Head of caudate nucleus (tissue), 42 donors: ENCODE results near the gene CTIF.

Source experiments
- DNase-seq, 42 donors: peaks; one replicate each; pipeline versions ENCODE4 v3.0.0 to v3.0.0-alpha.2; 2020 to 2021; ENCODE audit warnings: mixed read lengths in 7 of 42
- intact Hi-C: fragments of 100-400 bp; cut with DNase I; formaldehyde crosslinking; loops from one replicate; pipeline ENCODE4 v1.15.0; 2022

Gene CTIF

DNA sequence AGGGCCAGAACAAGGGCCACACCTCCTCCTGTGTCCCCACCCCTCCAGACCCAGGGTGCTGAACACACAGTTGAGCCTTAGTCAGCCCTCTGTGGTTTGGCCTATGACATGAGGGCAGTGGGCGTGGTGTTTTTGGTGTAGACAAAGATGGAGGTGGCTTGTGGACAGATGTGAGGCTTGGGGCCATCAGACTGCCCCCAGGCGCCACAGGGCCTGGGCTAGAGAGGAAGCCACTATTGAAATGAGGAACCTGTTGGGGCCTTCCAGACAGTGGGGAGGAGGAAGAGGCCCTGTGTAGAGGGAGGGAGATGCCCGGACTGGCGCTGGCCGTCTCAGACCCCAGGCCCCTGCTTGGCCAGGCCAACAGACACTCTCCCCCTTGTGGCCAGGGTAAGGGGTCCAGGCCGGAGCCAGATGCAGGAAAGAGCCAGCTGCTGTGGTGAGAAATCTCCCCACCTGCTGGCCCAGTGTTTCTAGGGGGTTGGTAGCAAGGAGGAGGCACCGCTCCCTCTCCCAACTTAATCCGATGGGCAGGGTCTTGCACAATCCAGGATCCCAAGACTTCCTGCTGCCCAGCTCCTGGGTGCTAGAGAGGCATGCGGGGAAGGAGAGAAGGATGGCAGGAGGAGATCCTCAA, 358.2 kb downstream of the CTIF start:
- DNase-seq: peak in 32 of 42 donors; percentile 21 to 78 (median 56)
- intact Hi-C loops: no loop called here

DNA sequence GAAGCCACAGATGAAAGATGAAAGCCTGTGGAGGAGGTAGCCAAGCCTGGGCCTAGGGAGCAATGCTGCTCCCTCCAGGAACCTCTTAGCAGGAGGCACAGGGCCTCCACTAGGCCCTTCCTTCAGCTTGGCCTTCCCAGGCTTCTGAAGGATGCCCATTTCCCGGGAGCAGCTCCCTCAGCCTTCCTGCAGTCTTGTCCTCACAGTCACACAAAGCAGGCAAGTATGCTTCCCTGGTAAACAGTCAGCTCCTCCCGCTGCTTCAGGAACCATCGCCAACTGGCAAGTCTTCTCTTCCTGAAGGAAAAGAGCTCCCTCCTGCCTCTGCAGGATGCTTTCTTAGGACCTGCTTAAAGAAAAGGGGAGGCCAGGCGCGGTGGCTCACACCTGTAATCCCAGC, 358.7 kb downstream of the CTIF start:
- intact Hi-C loops: no loop called here
- DNase-seq: peak in 3 of 42 donors; percentile 13 to 40 (median 25)

DNA sequence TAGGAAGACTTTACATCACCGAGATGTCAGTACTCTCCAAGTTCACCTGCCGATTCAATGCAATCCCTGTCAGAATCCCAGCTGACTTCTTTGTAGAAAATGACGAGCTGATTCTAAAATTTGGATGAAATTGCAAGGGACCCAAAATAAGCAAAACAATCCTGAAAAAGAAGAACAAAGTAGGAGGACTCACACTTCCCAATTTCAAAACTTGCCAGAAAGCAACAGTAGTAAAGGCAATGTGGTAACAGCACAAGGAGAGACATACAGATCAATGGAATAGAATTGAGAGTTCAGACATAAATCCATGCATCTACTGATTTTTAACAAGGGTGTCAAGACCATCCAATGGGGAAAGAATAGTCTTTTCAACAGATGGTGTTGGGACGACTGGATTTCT, 359.7 kb downstream of the CTIF start:
- DNase-seq: no peak
- intact Hi-C loops: no loop called here

DNA sequence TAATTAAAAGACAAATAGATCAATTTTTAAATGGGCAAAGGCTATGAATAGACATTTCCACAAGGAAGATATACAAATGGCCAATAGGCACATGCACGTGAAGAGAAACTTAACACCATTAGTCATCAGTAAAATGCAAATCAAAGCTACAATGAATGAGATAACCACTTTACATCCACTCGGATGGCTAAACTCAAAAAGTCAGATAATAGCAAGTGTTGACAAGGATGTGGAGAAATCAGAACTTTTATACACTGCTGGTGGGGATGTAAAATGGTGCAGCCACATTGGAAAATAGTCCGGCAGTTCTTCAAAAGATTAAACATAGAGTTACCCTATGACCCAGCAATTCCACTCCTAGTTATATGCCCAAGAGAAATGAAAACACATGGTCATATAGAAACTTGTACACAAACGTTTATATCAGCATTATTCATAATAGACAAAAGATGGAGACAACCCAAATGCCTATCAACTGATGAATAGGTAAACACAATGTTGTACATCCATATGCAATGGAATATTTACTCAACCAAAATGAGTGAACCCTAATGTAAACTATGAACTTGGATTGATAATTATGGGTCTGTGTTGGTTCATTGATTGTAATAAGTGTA, 360.8 kb downstream of the CTIF start:
- intact Hi-C loops: no loop called here
- DNase-seq: no peak

DNA sequence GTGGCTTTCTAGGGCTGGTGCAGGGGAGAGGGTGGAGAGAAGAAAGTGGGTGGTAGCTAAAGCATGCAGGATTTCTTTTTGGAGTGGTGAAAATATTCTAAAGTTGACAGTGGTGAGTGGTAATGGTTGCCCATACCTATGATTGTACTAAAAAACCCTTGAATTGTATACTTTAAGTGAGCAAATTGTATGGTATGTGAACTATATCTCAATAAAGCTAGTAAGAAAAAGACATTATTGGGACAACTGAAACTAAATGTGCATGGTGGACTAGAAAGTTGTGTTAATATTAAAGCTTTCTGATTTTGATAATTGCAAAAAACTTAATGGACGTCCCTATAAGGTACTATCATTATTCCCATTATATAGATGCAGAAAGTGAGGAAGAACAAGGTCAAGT, 361.6 kb downstream of the CTIF start:
- no peak for DNase-seq
- intact Hi-C loops: no loop called here

DNA sequence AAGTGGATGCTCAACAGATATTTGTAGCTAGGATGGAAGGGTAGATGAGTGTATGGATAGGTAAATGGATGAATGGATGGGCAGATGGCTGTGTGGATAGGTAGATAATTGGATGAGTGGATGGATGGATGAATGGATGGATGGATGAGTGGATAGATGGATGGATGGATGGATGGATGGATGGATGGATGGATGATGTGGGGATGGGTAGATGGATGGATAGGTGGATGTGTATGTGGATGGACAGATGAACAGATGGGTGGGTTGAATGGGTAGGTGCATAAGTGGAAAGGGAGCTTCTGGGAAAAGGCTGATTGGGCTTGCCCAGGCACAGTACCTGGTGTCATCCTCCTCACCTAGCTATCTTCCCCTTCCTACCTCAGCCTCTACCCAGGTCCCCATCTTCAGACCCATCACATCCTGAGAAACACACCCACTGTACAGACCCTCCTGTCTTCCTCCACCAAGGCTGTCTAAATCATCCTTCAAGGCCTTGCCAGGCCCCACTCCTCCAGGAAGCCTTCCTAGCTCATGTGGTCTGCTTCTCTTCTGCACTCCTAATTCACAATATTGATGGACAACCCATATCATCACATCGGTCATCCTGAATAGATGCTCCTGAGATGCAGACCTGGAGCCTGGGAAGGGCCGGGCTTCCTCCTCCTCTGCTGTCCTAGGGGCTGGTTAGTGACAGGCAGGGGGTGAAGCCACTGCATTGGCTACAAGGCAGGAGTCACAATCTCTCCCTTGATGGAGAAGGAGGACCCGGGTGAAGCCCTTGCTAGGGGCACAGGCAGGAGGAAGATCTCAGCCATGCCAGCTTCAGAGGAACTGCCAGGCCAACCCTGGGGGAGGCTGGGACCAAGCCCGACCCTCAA, 362.6 kb downstream of the CTIF start:
- peak in 1 of 42 donors; percentile 7 for DNase-seq
- intact Hi-C loops: no loop called here

DNA sequence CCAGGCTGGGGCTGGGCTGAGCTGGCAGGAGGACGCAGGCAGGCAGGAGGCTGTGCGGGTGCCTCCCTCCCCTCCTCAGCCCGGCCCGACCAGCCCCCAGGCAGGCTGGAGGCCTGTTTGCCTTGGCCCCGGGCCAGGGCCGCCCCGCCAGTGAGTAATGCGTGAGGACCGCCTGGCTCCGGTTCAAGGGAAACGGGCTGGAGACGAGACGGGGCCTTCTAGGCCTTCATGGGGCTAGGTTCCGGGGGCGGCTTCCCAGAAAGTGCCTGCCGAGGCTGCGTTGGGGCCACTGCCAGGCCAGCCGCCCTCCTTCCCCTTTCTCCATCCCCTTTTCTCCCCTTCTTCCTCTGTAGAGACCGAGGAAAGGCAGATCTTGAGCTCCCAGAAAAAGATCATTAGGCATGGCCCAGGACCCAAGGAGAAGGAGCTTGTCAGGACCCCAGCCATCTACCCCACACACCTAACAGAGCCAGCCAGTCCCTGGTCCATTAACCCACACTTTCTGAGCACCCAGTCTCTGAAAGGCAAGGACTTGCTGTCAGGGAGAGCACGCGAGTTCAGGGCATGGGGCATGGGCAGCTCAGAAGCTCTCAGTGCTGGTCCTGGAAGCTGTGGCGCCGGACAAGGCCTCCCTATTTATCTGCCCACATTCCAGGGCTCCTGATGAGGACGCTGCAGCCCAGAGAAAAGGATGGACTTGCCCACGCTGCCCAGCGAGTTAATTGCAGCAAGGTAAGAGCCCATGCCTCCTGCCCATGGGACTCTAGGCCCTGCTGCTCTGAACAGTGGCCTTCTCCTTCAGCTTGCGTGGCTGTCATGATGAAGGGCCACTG, 363.4 kb downstream of the CTIF start:
- intact Hi-C loops: no loop called here
- peak in 37 of 42 donors; percentile 16 to 89 (median 64) for DNase-seq

DNA sequence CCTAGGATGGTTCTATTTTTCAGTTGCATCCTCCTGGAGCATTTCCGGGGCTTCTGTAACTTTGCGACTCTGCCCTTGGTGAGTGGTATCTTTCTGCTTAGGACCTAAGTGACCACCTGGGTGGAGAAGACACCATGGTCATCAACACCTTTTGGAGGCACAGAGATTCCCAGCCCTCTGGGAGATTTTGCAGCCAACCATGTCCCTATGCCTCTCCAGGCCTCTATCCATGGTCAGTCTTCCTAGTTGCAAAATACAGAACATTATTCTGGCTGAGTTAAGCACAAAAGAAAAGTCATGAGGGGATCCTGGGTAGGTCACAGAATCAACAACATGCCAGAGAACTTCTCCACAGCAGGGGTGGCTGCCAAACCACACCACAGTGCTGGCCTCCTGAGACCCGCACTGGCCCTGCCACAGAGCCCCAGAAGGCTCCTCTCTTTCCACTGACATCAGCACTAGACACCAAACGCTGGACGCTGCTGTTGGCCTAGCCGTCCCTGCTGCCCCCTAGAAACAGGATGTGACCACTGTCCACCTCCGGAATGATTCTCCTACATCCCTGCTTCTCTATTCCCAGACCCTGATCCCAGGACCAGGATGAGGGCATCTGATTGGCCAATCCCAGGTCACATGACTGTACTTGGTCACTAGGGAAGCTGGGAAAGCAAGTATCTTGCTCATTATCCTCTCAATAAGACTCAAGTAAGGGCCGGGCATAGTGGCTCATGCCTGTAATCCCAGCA, 364.2 kb downstream of the CTIF start:
- intact Hi-C loops: no loop called here
- peak in 2 of 42 donors; percentile 0 to 37 for DNase-seq

DNA sequence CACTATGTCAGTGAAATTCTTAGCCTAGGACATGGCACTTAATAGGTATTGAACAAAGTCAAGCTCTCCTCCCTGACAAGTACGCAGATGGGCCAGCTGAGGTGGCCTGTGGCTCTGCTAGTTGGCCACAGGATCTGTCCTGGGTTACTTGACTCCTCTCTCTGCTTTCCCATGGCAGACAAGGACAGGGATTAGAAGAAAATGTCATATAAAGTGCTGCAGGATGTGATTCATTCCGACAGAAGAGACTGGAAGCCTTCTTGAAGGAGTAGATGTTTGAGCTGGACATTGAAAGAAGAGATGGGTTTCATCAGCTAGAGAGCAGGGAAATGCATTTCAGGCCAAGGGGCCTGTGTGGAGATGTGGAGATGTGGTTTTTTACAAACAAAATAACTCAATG, 365.3 kb downstream of the CTIF start:
- DNase-seq: no peak
- intact Hi-C loops: no loop called here

DNA sequence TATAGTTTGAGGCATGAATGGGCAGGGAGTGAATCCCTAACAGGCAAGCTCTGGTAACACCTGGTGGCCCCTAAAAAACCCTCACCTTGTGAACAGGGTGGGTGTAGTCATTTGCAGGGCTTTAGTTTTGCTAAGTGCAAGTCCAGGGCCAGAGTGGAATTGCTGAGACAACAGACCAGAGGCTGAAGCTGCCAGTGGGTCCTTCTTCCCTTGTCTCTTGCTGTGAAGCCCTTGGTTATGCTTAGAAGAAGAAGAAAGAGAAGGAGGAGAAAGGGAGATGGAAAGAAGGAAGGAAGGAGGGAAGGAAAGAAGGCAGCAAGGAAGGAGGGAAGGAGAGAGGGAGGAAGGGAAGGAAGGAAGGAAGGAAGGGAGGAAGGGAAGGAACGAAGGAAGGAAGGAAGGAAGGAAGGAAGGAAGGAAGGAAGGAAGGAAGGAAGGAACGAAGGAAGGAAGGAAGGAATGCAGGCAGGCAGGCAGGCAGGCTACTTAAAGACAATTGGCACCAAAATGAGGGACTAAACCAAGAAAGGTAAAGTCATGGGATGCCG, 366.1 kb downstream of the CTIF start:
- intact Hi-C loops: no loop called here
- DNase-seq: peak in 1 of 42 donors; percentile 2

DNA sequence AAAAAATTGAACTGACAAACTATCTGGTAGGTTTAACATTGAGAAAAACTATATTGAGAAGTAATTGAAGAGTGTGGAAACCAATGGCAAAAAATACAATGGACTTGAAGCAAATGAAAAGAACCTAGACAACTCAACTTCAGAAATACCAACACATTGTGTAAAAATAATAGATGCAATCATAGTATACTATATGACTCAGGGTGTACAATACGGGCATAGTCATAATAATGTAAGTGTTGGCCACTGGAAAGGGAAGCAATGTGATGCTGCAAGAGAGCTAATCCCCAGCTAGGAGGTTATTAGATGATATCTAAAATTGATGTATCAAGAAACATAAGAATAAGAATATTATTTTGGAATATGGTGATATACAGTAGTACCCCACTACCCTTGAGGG, 366.7 kb downstream of the CTIF start:
- intact Hi-C loops: no loop called here
- no peak for DNase-seq

DNA sequence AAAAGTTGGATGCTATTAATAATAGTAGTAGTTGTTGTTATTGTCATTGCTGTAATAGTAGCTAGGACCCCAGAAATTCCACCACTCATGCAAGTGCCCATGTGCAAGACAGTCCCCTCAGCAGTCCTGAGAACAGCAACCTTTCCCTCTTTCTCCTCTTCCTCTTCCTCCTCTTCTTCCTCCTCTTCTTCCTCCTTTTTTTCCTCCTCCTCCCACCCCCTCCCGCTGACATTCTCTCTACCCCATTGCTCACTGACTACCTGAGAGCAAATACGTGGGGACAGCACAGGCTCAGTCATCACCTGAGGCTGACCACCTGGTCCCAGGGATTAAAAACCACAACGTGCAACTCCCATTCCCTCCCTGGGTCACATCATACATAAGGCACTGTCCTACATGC, 370.1 kb downstream of the CTIF start:
- no peak for DNase-seq
- intact Hi-C loops: no loop called here

DNA sequence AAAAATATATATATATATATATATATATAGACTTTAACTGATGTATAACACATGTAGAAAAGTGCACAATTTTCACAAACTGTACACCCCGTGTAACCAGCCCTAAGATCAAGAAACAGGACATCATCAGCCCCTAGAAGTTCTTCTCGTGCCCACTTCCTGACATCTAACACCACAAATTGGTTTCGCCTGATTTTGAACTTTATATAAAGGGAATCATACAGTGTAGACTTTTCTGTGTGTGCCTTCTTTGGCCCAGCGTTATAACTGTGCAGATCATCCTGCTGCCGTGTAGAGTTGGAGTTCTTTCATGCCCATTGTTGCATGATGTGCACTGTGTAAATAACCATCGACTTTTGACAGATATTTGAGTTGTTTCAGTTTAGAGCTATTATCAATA, 370.9 kb downstream of the CTIF start:
- intact Hi-C loops: no loop called here
- DNase-seq: no peak

DNA sequence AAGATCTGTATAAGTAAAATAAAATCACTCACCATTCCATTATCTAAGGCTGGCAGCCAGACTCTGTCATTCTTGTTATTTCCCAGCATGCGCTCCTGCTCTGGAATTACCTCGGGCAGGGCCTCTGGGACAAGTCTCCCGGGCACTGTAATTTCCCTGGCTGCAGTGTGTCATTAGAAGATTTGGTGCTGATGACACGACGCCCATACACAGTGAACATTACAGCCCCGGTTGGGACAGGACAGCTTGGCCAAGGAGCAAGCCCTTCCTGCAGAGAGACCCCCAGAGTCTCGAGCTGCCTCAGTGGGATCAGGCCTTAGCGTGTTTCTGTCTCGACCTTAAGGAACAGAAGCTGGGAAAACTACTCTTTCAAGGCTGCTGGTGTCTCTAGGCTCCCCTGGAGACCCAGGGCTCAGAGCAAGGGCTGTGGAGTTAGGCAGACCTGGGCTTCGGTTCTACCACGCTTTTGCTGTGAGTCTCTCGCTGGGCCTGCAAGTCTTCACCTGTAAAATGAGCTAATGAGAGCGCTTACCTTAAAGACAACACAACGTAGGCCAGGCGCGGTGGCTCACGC, 372.2 kb downstream of the CTIF start:
- peak in 1 of 42 donors; percentile 9 for DNase-seq
- intact Hi-C loops: no loop called here
